GOT3 (cell line): ENCODE data around the gene BRF1.

ENCODE experiments used
- DNase-seq: peaks from one replicate; lab custom pipeline; 2025; ENCODE audit warnings: mixed read lengths; lab: John Stamatoyannopoulos, UW

The BRF1 gene

DNA sequence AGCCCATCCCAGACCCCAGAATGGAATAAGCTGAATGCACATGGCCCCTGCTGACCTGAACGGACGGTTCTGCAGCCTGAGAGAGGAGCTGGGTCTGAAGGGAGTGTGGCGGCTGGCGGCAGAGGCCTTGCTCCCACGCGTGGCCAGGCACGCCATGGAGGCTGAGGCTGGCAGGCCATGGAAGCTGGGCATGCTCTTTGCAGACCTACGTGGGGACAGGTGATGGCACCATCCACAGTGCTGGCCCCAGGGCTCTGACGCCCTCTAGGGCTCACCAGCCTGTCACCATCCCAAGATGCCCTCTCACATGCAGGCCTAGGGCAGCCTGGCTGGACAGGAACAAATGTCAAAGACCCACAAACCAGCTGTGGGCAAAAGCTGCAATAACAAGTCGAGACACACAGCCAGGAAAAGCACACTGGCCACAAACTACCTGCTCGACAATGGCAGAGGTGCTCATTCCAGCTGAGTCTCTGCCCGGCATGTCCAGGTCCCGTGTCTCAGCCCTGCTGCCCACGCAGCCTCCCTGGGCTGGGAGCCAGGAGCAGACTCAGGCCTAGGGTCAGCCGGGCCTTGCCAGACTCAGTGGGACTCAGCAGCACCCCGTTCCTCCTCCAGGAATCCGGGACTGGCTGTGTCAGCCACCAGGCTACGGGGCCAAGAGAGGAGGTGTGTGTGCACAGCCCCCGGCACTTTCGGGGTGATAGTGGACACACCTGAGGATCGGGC is 32.8 kb downstream of the BRF1 start:
- DNase-seq = no peak

- DNase-seq = no peak
Observed at GRCh38 chr14:105261781-105262180, 39.0 kb downstream of the BRF1 start.

DNA sequence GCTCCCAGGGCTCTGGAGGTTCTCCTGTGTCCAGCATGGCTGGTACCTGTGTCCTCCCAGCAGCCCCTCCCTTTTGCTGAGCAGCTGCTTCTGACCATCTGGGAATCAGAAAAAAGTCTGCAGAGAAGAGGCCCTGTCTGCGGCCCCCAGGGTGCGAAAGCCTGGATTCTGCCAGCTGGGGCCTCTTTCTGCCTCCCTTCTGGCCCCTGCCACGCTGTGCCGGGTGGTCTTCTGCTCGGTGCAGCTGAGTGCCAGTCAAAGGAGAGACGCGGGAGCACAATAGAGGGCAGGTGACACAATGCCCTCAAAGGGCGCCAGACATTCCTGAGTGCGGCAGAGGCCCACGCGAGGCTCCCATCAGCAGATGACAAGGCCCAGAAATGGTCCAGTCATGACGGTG is 39.8 kb downstream of the BRF1 start:
- no peak for DNase-seq

GRCh38 chr14:105258846-105259245 is 42.0 kb downstream of the BRF1 start:
- DNase-seq = no peak

GRCh38 chr14:105257464-105257863 is 43.3 kb downstream of the BRF1 start:
- DNase-seq = no peak

- no peak for DNase-seq
Observed at GRCh38 chr14:105256292-105256960, 44.4 kb downstream of the BRF1 start.

GRCh38 chr14:105255021-105255507 is 45.7 kb downstream of the BRF1 start:
- DNase-seq = no peak

- DNase-seq = no peak
Observed at GRCh38 chr14:105253329-105253682, 47.5 kb downstream of the BRF1 start.

DNA sequence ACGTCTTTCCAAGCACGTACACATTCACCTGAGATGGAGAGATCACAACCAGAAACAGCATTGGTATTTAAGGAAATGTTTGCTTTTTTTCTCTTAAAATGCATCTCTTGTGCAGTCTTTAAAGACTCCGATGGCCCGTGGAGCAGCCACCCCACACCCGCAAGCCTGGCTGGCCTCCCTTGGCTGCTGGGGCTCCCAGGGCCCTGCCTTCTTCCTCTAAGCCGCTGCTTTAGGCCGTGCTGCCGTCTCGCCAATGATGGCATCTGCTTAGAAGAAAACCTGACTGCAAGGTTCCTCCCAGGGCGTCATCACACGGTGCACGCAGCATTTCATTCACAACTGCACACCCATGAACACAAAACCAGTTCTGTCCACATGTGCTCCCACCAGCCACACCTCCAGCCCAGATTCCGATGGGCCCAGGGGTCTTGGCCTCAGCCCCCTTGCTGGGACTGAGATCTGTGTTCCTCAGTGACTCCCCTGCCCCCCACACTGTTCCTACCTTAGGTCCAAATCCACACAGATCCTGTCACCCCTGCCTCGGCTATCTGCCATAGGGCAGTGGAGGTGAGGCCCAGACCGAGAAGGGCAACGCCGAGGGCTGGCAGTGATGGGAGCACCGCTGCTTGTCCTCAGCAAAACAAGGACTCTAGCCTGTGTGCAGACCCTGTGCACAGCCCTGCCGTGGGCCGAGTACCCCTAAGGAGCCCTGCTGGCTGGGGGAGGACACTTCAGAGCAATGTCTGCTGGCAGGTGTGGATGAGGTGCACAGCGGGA is 48.1 kb downstream of the BRF1 start:
- DNase-seq = no peak

DNA sequence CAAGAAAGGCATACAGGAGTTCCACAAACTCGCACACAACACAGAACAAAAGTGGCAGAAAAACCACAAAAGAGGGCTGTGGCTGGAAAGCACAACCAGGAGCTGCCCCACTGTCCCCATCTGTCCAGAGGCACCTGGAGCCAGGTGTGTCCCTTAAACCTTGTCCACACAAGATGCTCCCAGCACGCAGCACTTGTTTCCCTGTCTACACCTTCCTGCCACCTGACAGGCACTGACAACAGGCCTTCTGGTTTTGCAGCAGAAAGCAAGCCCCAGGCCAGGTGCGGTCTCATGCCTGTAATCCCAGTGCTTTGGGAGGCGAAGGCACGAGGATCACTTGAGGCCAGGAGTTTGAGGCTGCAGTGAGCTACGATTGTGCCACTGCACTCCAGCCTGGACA is 48.9 kb downstream of the BRF1 start:
- DNase-seq = no peak

DNA sequence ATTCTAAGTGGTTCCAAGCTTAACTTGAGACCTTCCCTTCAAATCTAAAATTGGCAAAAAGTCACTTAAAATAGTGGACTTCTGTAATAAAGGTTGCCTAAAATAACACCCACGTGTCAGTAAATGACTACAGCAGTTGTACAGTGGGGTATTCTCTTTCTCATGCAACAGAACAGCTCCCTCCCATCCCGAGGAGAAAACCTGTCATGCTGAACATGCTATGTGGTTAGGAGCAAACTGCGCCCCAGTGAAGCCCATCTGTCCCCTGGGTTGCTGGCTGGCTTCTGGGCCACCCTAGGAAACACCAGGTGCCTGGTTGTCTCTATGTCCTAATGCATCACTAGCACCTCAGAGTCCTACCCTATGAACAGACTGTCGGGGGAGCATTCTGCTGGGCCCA is 49.8 kb downstream of the BRF1 start:
- no peak for DNase-seq

GRCh38 chr14:105250008-105250366 is 50.8 kb downstream of the BRF1 start:
- no peak for DNase-seq

- DNase-seq = no peak
Observed at GRCh38 chr14:105249182-105250007, 51.4 kb downstream of the BRF1 start.

DNA sequence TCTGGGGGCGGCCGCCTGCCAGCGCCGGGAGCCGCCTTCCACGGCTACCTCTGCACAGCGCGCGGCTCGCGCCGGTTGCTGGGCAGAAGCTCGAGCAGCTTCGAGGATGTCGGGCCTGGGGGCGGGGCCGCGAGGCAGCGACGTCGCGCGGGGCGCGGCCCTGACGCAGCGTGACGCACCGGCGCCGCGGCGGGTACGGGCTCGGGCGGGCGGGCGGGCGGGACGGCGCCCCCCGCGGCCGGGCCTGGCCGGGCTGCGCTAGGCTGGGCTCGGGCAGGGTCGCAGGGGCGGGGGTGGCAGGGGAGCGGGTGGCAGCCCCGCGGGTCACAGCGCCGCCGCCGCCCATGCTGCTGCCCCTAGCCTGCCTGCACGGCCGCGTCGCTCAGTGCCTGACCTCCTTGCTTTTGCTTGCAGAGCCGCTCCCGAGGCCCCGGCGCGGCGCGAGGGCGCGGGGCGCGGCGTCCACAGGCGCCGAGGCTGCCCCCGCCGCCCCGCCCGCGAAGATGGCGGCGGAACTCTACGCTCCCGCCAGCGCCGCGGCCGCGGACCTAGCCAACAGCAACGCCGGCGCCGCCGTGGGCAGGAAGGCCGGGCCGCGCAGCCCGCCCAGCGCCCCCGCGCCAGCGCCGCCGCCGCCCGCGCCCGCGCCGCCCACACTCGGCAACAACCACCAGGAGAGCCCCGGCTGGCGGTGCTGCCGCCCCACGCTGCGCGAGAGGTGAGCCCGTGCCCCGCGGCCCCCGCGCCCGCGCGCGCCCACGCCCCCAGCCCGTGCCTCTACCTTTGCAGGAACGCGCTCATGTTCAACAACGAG is 52.2 kb downstream of the BRF1 start, which contains the start of gene BTBD6:
Gene BTBD6, plus strand, starts transcription at position 166 of the 814 bp plus-strand sequence. Its CDS starts 179 bp downstream, at position 345.
- peak; percentile 27 for DNase-seq

DNA sequence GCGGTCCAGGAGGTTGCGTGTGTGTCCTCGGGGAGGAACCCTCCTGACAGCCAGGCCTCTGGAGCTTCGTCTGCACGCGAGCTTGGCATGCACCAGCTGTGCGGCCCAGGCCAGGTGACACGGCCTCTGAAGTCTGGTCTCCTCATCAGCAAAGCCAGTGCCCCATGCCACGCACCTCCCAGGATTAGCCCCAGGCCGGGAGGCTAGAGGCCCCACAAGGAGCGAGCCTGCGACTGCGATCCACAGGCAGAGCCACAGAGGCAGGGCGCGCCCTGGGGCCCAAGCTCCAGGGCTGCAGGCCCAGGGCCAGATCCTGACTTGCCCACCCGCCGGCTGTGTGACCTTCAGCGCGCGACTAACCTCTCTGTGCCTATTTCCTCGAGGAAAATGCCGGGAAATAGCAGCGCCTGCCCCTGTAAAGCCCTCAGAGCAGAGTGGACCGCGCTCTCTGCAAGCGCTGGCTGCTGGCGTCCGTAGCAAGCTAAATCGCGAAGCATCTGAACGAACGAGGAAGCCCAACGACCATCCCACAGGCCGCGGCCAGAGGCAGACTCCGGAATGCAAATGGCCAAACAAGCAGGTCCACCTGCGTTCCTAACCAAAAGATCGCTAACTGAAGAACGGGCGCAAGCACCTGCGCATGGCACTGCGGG is 53.0 kb downstream of the BRF1 start:
- no peak for DNase-seq

GRCh38 chr14:105247026-105247425 is 53.8 kb downstream of the BRF1 start:
- DNase-seq = no peak

DNA sequence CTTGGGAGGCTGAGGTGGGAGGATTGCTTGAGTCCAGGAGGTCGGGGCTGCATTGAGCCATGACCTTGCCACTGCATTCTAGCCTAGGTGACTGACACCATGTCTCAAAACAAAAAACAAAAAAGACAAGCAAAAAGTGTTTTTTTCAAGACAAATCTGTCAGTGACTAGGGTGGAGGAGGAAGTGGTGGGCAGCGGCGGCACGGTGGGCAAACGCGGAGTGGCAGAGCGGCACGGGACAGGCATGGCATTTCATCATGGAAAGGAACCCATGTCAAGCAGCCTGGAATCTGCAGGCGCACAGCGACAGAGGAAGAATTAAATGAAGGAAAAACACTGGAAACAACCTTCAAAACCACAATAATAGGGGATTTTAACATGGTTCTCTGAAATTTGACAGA is 56.5 kb downstream of the BRF1 start:
- no peak for DNase-seq

DNA sequence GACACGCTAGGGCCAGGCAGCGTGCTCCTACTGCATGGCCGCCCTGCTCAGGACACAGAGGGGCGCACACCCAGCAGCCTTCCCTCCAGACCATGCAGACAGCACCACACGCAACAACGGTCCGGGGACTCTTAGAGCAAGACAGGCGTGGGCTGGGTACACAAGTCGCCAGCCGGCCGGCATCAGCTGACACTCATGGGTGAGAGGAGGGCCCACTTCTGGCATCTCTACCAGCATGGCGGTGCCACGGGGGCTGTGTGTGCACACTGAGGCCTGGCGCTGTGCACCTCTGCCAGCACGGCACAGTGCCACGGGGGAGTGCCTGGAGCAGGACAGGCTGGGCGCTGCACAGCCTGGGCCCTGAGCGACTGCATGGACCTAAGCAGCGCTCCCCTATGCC is 59.2 kb downstream of the BRF1 start:
- no peak for DNase-seq

DNA sequence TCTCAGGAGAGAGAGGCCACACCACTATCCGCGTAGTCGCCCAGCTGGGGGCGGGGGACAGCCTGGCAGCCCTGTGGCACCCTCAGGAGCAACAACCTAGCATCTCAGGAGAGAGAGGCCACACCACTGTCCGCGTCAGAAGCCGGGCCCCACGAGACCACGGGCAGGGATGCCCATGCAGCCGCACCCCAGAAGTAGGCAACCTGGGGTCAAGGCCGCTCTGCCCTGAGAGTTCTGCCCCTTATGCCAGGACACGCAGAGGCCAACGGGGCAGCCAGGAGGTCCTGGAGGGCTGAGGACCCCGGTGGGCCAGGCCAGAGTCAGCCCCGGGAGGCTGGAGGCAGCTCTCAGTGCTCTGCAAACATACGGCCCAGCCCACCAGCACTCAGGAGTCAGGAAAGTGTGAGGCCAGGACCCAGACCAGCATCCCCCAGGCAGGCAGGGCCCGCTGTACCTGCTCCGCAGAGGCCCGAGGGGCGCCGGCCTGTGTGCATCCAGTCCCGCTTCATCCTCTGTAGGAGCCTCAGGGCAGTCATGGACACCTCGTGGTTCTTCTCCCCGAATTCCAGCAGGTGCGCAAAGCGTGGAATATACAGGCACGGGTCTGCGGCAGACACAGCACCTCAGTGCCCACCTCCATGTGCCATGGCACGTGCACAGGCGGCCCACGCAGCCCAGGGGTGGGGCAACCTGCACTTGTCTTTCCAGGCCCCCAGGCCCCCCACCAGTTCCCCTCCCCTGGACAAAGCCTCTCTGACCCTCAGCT is 59.8 kb downstream of the BRF1 start:
- no peak for DNase-seq
